K562 (cell line): ENCODE results near the gene TTLL8. TPM values are rescaled to one million over a fixed set of nuclear protein-coding genes. Genes with fewer than 3 reads are reported as not detected.

Experiments used
- ATAC-seq: fragments of 200-7000 bp; cut with Tn5 transposase; 3 replicates; pipeline ENCODE4 v1.9.1; 2020; ENCODE audit warnings: moderate library complexity
- BruUV-seq: library from RNA; stranded (reverse); fragments of 400-500 nt; replicated peaks from 2 replicates; lab custom pipeline; 2021; lab: Mats Ljungman, UMichigan
- CTCF ChIA-PET: fragments of 300-600 bp; formaldehyde crosslinking; extraction: SDS; loops from one replicate; lab custom pipeline; 2021; ENCODE audit warnings: low intra/inter-chr PET ratio; lab: Yijun Ruan, JAX
- POLR2A ChIA-PET: fragments of 300-600, 350-650 bp; sonication (Branson Sonifier 250); formaldehyde crosslinking; extraction: SDS; loops from one replicate; lab custom pipeline; 2021; ENCODE audit warnings: antibody characterized with exemption, inconsistent platforms; lab: Yijun Ruan, JAX
- DNase-seq, 4 experiments: peaks; one replicate each; pipeline versions ENCODE4 v3.0.0 to v3.0.0-alpha.2; 2011 to 2018; ENCODE audit warnings: low spot score in 3 of 4, mixed read lengths in 3 of 4; ENCODE audit errors: extremely low read depth in 1 of 4
- FAIRE-seq: peaks from 2 replicates; lab custom pipeline; 2011; peaks lifted over from hg19 to GRCh38; lab: Jason Lieb, UNC
- H2AFZ ChIP-seq: 2 replicates; pipeline ENCODE4 v1.6.0; 2011; ENCODE audit warnings: low read depth, low read length, control low read depth, inconsistent platforms
- H3K27ac ChIP-seq: fragments of 200-600 bp; 3 replicates; pipeline ENCODE4 v1.8.0; 2011; ENCODE audit warnings: low read depth, mild to moderate bottlenecking, control low read depth, inconsistent platforms, low read length, moderate library complexity, mixed read lengths; ENCODE audit errors: extremely low read depth
- H3K27me3 ChIP-seq, 2 experiments: fragments of 300-600 bp in 1 of 2; 2 replicates in 1 of 2; 3 replicates in 1 of 2; pipeline versions ENCODE4 v1.6.0 to v1.8.0; 2011; ENCODE audit warnings: inconsistent platforms in 2 of 2, low read length in 2 of 2, mild to moderate bottlenecking in 1 of 2, mixed read lengths in 1 of 2, moderate library complexity in 1 of 2; ENCODE audit not compliant: control insufficient read depth in 2 of 2, insufficient read depth in 2 of 2
- H3K36me3 ChIP-seq: fragments of 300-600 bp; 3 replicates; pipeline ENCODE4 v1.8.0; 2011; ENCODE audit warnings: mild to moderate bottlenecking, low read length, inconsistent platforms; ENCODE audit not compliant: control insufficient read depth, insufficient read depth
- H3K4me1 ChIP-seq, 2 experiments: fragments of 200-600 bp in 1 of 2; replicated peaks in 1 of 2; 2 replicates in 1 of 2; 3 replicates in 1 of 2; pipeline versions ENCODE4 v1.5.1 to v1.8.0; 2011; ENCODE audit warnings: inconsistent platforms in 2 of 2, low read length in 2 of 2, mild to moderate bottlenecking in 1 of 2, mixed read lengths in 1 of 2, moderate library complexity in 1 of 2; ENCODE audit not compliant: control insufficient read depth in 2 of 2, insufficient read depth in 2 of 2
- H3K4me2 ChIP-seq: 2 replicates; pipeline ENCODE4 v1.6.1; 2011; ENCODE audit warnings: low read length, control low read depth, inconsistent platforms, mixed read lengths; ENCODE audit not compliant: insufficient read depth
- H3K4me3 ChIP-seq: fragments of 200-600 bp; sonication (generic), shearing (Covaris generic); 2 replicates; pipeline ENCODE4 v1.5.1; 2016; ENCODE audit warnings: control low read depth, inconsistent platforms
- H3K79me2 ChIP-seq: fragments of 200-600 bp; 3 replicates; pipeline ENCODE4 v1.8.0; 2011; ENCODE audit warnings: low read length, inconsistent platforms; ENCODE audit not compliant: control insufficient read depth, insufficient read depth
- H3K9ac ChIP-seq, 2 experiments: 2 replicates each; pipeline versions ENCODE4 v1.6.0 to v1.6.1; 2011; ENCODE audit warnings: low read depth in 2 of 2, low read length in 2 of 2, control low read depth in 1 of 2, inconsistent platforms in 1 of 2, mild to moderate bottlenecking in 1 of 2, mixed read lengths in 1 of 2; ENCODE audit not compliant: insufficient read depth in 1 of 2
- H3K9me1 ChIP-seq: one replicate; pipeline ENCODE4 v1.6.0; 2011; ENCODE audit warnings: inconsistent platforms, mild to moderate bottlenecking, low read length, moderate library complexity; ENCODE audit not compliant: control insufficient read depth, insufficient read depth
- H3K9me3 ChIP-seq: replicated peaks from 2 replicates; pipeline ENCODE4 v1.5.1; 2011; ENCODE audit warnings: low read depth, low read length, inconsistent platforms; ENCODE audit not compliant: control insufficient read depth, insufficient read depth
- H4K20me1 ChIP-seq: replicated peaks from 2 replicates; pipeline ENCODE4 v1.6.1; 2011; ENCODE audit warnings: low read length, inconsistent platforms, mixed read lengths; ENCODE audit not compliant: control insufficient read depth, insufficient read depth
- ARID3B ChIP-seq: fragments of 250-450 bp; sonication (Bioruptor Pico); IDR thresholded peaks from 2 replicates; pipeline ENCODE4 v1.4.0; 2020; ENCODE audit warnings: borderline replicate concordance
- NUFIP1 ChIP-seq: fragments of 450-650 bp; IDR thresholded peaks from 2 replicates; pipeline ENCODE4 v1.6.1; 2018; ENCODE audit not compliant: partially characterized antibody
- ZNF695 ChIP-seq: fragments of 450-650 bp; formaldehyde crosslinking; IDR thresholded peaks from 2 replicates; pipeline ENCODE4 v1.4.0; 2020; ENCODE audit warnings: mild to moderate bottlenecking, moderate library complexity
- WGBS: fragments of 100-300 bp; shearing (Covaris generic); methylation state at CpG from one replicate; pipeline ENCODE4 v1.1.6; 2016; ENCODE audit warnings: low coverage, mixed read lengths; ENCODE audit not compliant: insufficient coverage; ENCODE audit errors: missing lambda C conversion rate; 5-methylcytosine and 5-hydroxymethylcytosine counted together
- in situ Hi-C: fragments of 300-500 bp; cut with MboI; formaldehyde crosslinking; loops from 4 replicates; pipeline ENCODE4 v1.15.0; 2018; ENCODE audit warnings: inconsistent platforms, mixed read lengths
- intact Hi-C: fragments of 100-400 bp; cut with micrococcal nuclease; formaldehyde crosslinking; loops from 2 replicates; pipeline ENCODE4 v1.14.2; 2022
- polyA plus RNA-seq, 8 experiments: library from polyadenylated mRNA; depleted of rRNA in 4 of 8; stranded (reverse) in 5 of 8; unstranded in 3 of 8; fragments of >200 nt; fragmentation: Nextera tagmentation in 2 of 8; fragmentation: Illumina TruSeq in 1 of 8; extraction: Ambion mirVana in 2 of 8; extraction: Trizol in 1 of 8; gene quantifications; 2 replicates each; pipeline versions ENCODE4 v1.2.1 to v1.2.3, GENCODE V29; 2011 to 2014; ENCODE audit warnings: inconsistent platforms in 1 of 8, missing spikeins in 1 of 8
- total RNA-seq, 7 experiments: library from RNA; depleted of rRNA in 6 of 7; stranded (reverse); fragments of >200 nt in 6 of 7; fragmentation: Illumina TruSeq in 2 of 7; extraction: Trizol in 2 of 7; gene quantifications; 2 replicates each; pipeline versions ENCODE4 v1.2.1 to v1.2.3, GENCODE V29; 2011 to 2021; ENCODE audit warnings: low replicate concordance in 1 of 7

Gene TTLL8
- total and polyA plus RNA-seq, 9 of the 15 experiments (the other 6 are each of a cell fraction or from before 2014, with no cell fraction given), result not detected

DNA sequence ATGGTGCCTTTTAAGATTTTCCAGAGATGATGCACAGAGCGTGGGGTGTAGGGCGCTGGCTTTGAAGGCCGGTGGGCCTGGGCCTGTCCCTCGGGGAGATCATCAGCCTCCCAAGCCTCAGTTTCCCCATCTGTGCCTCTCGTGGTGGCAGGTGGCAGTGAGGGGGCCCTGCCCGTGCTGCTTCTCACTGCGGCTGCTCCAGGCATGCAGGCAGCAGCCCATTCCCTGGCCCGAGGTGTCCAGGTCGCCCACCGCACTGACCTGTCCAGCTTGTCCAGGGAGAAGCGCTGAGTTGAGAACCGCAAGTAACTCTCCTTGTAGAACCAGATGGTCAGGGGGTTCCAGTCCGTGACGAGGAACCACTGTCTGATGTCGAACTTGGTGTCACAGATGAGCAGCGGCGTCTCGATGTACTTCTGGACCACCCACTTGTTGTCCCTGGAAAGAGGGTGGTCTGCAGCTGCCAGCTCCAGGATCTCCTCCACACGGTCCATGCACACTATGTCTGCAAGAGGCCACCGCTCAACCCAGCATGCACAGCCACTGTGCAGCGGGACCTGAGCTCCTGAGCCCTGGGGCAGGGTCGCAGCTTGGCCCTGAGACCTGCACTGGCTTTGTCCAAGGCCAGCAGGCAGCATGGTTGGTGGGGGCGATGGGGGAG is 25.0 kb downstream of the TTLL8 start:
- Histone ChIP-seq H2AFZ (no peak overlapping the region), H3K4me1 (peaks cover 0 to 52% of the 10 kb centered on the region in 2 experiments; a peak in 2 of 5 replicates), H3K9me1 (no peaks in the 10 kb centered on the region), H3K27me3 (peaks cover 4 to 55% of the 10 kb centered on the region in 2 experiments; a peak in 4 of 5 replicates), H4K20me1 (no peaks in the 10 kb centered on the region; the same call in 1 of the 2 replicates), H3K36me3 (no peaks in the 10 kb centered on the region), H3K9me3 (no peaks in the 10 kb centered on the region), H3K27ac (no peak overlapping the region), H3K4me3 (no peak overlapping the region), H3K79me2 (no peaks in the 10 kb centered on the region), H3K9ac (no peak overlapping the region), H3K4me2 (no peak overlapping the region)
- intact Hi-C loops, result loop anchor here (5.0 kb wide), 1 partner anchor 266 kb away; no protein-coding TSS in a partner anchor
- ChIA-PET CTCF (interaction anchor here (1.1 kb wide), 1 partner anchor 103 kb away, joined by 3 read pairs; no protein-coding TSS in a partner anchor), POLR2A (interaction anchor here (0.6 kb wide), 1 partner anchor 145 kb away, joined by 3 read pairs; no protein-coding TSS in a partner anchor)
- WGBS, result 6% methylated on average over 15 of the region's 23 CpGs
- in situ Hi-C loops, result loop anchor here (5.0 kb wide), 2 partner anchors 101 to 266 kb away; no protein-coding TSS in a partner anchor
- TF ChIP-seq NUFIP1 (no peak), ZNF695 (CRISPR knock-in tag) (no peak), ARID3B (CRISPR knock-in tag) (no peak)
- no peak for ATAC-seq
- no TSS peak for BruUV-seq
- DNase-seq, result no peak
- no peak for FAIRE-seq
